Activated CD8-positive, alpha-beta memory T cell treated with anti-CD3 and anti-CD28 coated beads for 48 hours (primary cell): ENCODE measurements around the gene ZNRF1.
A peak's percentile ranks its signal among the peaks of the same experiment; 100 is the strongest.
"Not testable (repeated sequence)": the region's sequence is repeated elsewhere in the genome, so short reads cannot be mapped to it uniquely, and the experiment has no call there.

Source experiments
- DNase-seq, 3 experiments: peaks; one replicate each; pipeline ENCODE4 v3.0.0-alpha.2; 2020; ENCODE audit warnings: low read depth in 2 of 3, low spot score in 2 of 3

Gene ZNRF1

GRCh38 chr16:75074920-75075687 is 76.3 kb downstream of the ZNRF1 start:
- DNase-seq: peak; percentile 40 to 56 (median 53)

GRCh38 chr16:75075688-75076268 is 77.0 kb downstream of the ZNRF1 start:
- DNase-seq: no peak

- DNase-seq: no peak
Measured at GRCh38 chr16:75078886-75079285, 80.1 kb downstream of the ZNRF1 start.

GRCh38 chr16:75079346-75079926 is 80.6 kb downstream of the ZNRF1 start:
- no peak for DNase-seq

- no peak for DNase-seq
Measured at GRCh38 chr16:75080205-75081029, 81.6 kb downstream of the ZNRF1 start.

- no peak for DNase-seq
Measured at GRCh38 chr16:75081179-75081859, 82.5 kb downstream of the ZNRF1 start.

- no peak for DNase-seq
Measured at GRCh38 chr16:75083813-75084212, 85.0 kb downstream of the ZNRF1 start.

GRCh38 chr16:75085556-75085955 is 86.7 kb downstream of the ZNRF1 start:
- no peak for DNase-seq

GRCh38 chr16:75086281-75086680 is 87.5 kb downstream of the ZNRF1 start:
- no peak for DNase-seq

GRCh38 chr16:75086688-75087374 is 88.0 kb downstream of the ZNRF1 start:
- DNase-seq: no peak

- no peak for DNase-seq
Measured at GRCh38 chr16:75087375-75087979, 88.7 kb downstream of the ZNRF1 start.

- DNase-seq: no peak
Measured at GRCh38 chr16:75088216-75088615, 89.4 kb downstream of the ZNRF1 start.

- DNase-seq: no peak
Measured at GRCh38 chr16:75088934-75089333, 90.1 kb downstream of the ZNRF1 start.

GRCh38 chr16:75089486-75090202 is 90.8 kb downstream of the ZNRF1 start:
- no peak for DNase-seq

- DNase-seq: not testable (repeated sequence)
Measured at GRCh38 chr16:75090899-75091298, 92.1 kb downstream of the ZNRF1 start.

GRCh38 chr16:75091619-75092018 is 92.8 kb downstream of the ZNRF1 start:
- DNase-seq: not testable (repeated sequence)

- no peak for DNase-seq
Measured at GRCh38 chr16:75092777-75093176, 94.0 kb downstream of the ZNRF1 start.

- no peak for DNase-seq
Measured at GRCh38 chr16:75093598-75094540, 95.0 kb downstream of the ZNRF1 start.
